Mesenchymal stem cell (in vitro differentiated cells and primary cell): ENCODE results near the gene TARS1.

Experiments used
- DNase-seq: peaks from one replicate; pipeline ENCODE4 v3.0.0-alpha.2; 2013
- H2AFZ ChIP-seq: one replicate; pipeline ENCODE4 v1.6.1; 2013; ENCODE audit warnings: low read depth, mild to moderate bottlenecking, control low read depth, inconsistent platforms, low read length, moderate library complexity
- H2AK5ac ChIP-seq: 2 replicates; pipeline ENCODE4 v1.6.1; 2013; ENCODE audit warnings: low read length, moderate library complexity, mild to moderate bottlenecking, inconsistent platforms; ENCODE audit not compliant: severe bottlenecking
- H2BK120ac ChIP-seq: one replicate; pipeline ENCODE4 v1.6.1; 2013; ENCODE audit warnings: low read depth, mild to moderate bottlenecking, inconsistent platforms, low read length, moderate library complexity
- H2BK12ac ChIP-seq, 2 experiments: one replicate each; pipeline ENCODE4 v1.6.1; 2013; ENCODE audit warnings: inconsistent platforms in 2 of 2, low read length in 2 of 2, mild to moderate bottlenecking in 2 of 2, moderate library complexity in 2 of 2, control low read depth in 1 of 2
- H2BK15ac ChIP-seq: one replicate; pipeline ENCODE4 v1.6.1; 2013; ENCODE audit warnings: mild to moderate bottlenecking, low read depth, inconsistent platforms; ENCODE audit not compliant: poor library complexity, severe bottlenecking
- H2BK5ac ChIP-seq: 2 replicates; pipeline ENCODE4 v1.6.1; 2013; ENCODE audit warnings: low read depth, mild to moderate bottlenecking, low read length, control low read depth, inconsistent platforms; ENCODE audit not compliant: poor library complexity, severe bottlenecking
- H3K14ac ChIP-seq, 2 experiments: one replicate each; pipeline ENCODE4 v1.6.1; 2013; ENCODE audit warnings: inconsistent platforms in 2 of 2, low read length in 2 of 2, control low read depth in 1 of 2, mild to moderate bottlenecking in 1 of 2, moderate library complexity in 1 of 2
- H3K18ac ChIP-seq, 2 experiments: one replicate each; pipeline ENCODE4 v1.6.1; 2013; ENCODE audit warnings: inconsistent platforms in 2 of 2, low read length in 2 of 2, control low read depth in 1 of 2, low read depth in 1 of 2, mild to moderate bottlenecking in 1 of 2
- H3K23ac ChIP-seq, 2 experiments: one replicate each; pipeline ENCODE4 v1.6.1; 2013; ENCODE audit warnings: inconsistent platforms in 2 of 2, low read length in 2 of 2, mild to moderate bottlenecking in 2 of 2, moderate library complexity in 2 of 2, control low read depth in 1 of 2
- H3K27ac ChIP-seq: 2 replicates; pipeline ENCODE4 v1.5.1; 2013; ENCODE audit warnings: mild to moderate bottlenecking, moderate library complexity, low read length, control low read depth, inconsistent platforms; ENCODE audit not compliant: poor library complexity, severe bottlenecking
- H3K27me3 ChIP-seq, 2 experiments: 2 replicates each; pipeline versions ENCODE4 v1.6.1 to v1.7.0; 2013; ENCODE audit warnings: low read length in 2 of 2, mild to moderate bottlenecking in 2 of 2, moderate library complexity in 2 of 2, control low read depth in 1 of 2, inconsistent platforms in 1 of 2; ENCODE audit not compliant: control insufficient read depth in 1 of 2, insufficient read depth in 1 of 2
- H3K36me3 ChIP-seq, 2 experiments: 2 replicates each; pipeline versions ENCODE4 v1.6.1 to v1.7.0; 2013; ENCODE audit warnings: low read length in 2 of 2, control low read depth in 1 of 2, inconsistent platforms in 1 of 2, low read depth in 1 of 2, mild to moderate bottlenecking in 1 of 2; ENCODE audit not compliant: insufficient read depth in 2 of 2, control insufficient read depth in 1 of 2
- H3K4ac ChIP-seq, 2 experiments: one replicate each; pipeline ENCODE4 v1.6.1; 2013; ENCODE audit warnings: inconsistent platforms in 2 of 2, low read length in 2 of 2, mild to moderate bottlenecking in 2 of 2, moderate library complexity in 2 of 2, control low read depth in 1 of 2, low read depth in 1 of 2
- H3K4me1 ChIP-seq: 2 replicates; pipeline ENCODE4 v1.6.1; 2013; ENCODE audit warnings: low read depth, low read length, control low read depth; ENCODE audit not compliant: control insufficient read depth, insufficient read depth
- H3K4me2 ChIP-seq: 2 replicates; pipeline ENCODE4 v1.6.1; 2013; ENCODE audit warnings: low read length, mild to moderate bottlenecking, inconsistent platforms; ENCODE audit not compliant: poor library complexity, severe bottlenecking
- H3K4me3 ChIP-seq, 2 experiments: 2 replicates each; pipeline versions ENCODE4 v1.5.1 to v1.7.0; 2013; ENCODE audit warnings: low read length in 2 of 2, mild to moderate bottlenecking in 2 of 2, control low read depth in 1 of 2, low read depth in 1 of 2; ENCODE audit not compliant: insufficient read depth in 1 of 2
- H3K79me1 ChIP-seq: replicated peaks from 2 replicates; pipeline ENCODE4 v1.6.1; 2013; ENCODE audit warnings: mild to moderate bottlenecking, control low read depth, low read length, inconsistent platforms; ENCODE audit not compliant: poor library complexity, severe bottlenecking
- H3K9ac ChIP-seq: 2 replicates; pipeline ENCODE4 v1.7.0; 2013; ENCODE audit warnings: mild to moderate bottlenecking, low read length, moderate library complexity
- H3K9me3 ChIP-seq: 2 replicates; pipeline ENCODE4 v1.7.0; 2013; ENCODE audit warnings: mild to moderate bottlenecking, low read length; ENCODE audit not compliant: control insufficient read depth
- H4K8ac ChIP-seq: one replicate; pipeline ENCODE4 v1.6.1; 2013; ENCODE audit warnings: inconsistent platforms, mild to moderate bottlenecking, low read length, moderate library complexity
- H4K91ac ChIP-seq: one replicate; pipeline ENCODE4 v1.6.1; 2013; ENCODE audit warnings: mild to moderate bottlenecking, low read length, inconsistent platforms
- WGBS: methylation state at CpG from one replicate; pipeline ENCODE4 v1.1.7; 2013; ENCODE audit warnings: mixed read lengths; 5-methylcytosine and 5-hydroxymethylcytosine counted together

TARS1 gene

GRCh38 chr5:33462456-33462855 is 21.7 kb downstream of the TARS1 start:
- H2BK15ac ChIP-seq = no peak overlapping the region
- no peak overlapping the region for H3K4ac ChIP-seq
- H2AK5ac ChIP-seq = no peak overlapping the region
- peak overlapping the region; percentile 25 for H3K9ac ChIP-seq
- H2BK5ac ChIP-seq = no peak overlapping the region
- no peaks in the 10 kb centered on the region for H3K27me3 ChIP-seq
- H4K91ac ChIP-seq = no peak overlapping the region
- H3K23ac ChIP-seq = no peak overlapping the region
- H3K9me3 ChIP-seq = no peaks in the 10 kb centered on the region
- no peak overlapping the region for H2BK12ac ChIP-seq
- no peak overlapping the region for H3K27ac ChIP-seq
- no peak overlapping the region for H3K4me3 ChIP-seq
- peaks cover 24 to 97% of the 10 kb centered on the region in 2 experiments for H3K36me3 ChIP-seq
- H3K18ac ChIP-seq = no peak overlapping the region
- no peak overlapping the region for H3K4me2 ChIP-seq
- H4K8ac ChIP-seq = no peak overlapping the region
- DNase-seq = no peak
- H3K79me1 ChIP-seq = peaks cover 14% of the 10 kb centered on the region
- WGBS = 100% methylated on average over 1 of the region's 3 CpGs
- H2AFZ ChIP-seq = no peak overlapping the region
- H2BK120ac ChIP-seq = no peak overlapping the region
- H3K4me1 ChIP-seq = no peaks in the 10 kb centered on the region
- H3K14ac ChIP-seq = no peak overlapping the region

- Histone ChIP-seq H3K9ac (no peak overlapping the region), H4K91ac (no peak overlapping the region), H4K8ac (no peak overlapping the region), H3K4me3 (no peak overlapping the region), H2BK120ac (no peak overlapping the region), H2BK5ac (no peak overlapping the region), H2AK5ac (no peak overlapping the region), H3K18ac (no peak overlapping the region), H3K4ac (no peak overlapping the region), H2BK12ac (no peak overlapping the region), H2BK15ac (no peak overlapping the region), H3K27me3 (no peaks in the 10 kb centered on the region), H3K14ac (no peak overlapping the region), H2AFZ (no peak overlapping the region), H3K79me1 (peaks cover 14% of the 10 kb centered on the region), H3K36me3 (peaks cover 27 to 97% of the 10 kb centered on the region in 2 experiments), H3K27ac (peak overlapping the region; percentile 72), H3K9me3 (no peaks in the 10 kb centered on the region), H3K4me2 (no peak overlapping the region), H3K23ac (no peak overlapping the region), H3K4me1 (no peaks in the 10 kb centered on the region)
- DNase-seq = no peak
- WGBS = 100% methylated on average over 1 of the region's 3 CpGs
Observed at GRCh38 chr5:33465120-33465519, 24.4 kb downstream of the TARS1 start.

DNA sequence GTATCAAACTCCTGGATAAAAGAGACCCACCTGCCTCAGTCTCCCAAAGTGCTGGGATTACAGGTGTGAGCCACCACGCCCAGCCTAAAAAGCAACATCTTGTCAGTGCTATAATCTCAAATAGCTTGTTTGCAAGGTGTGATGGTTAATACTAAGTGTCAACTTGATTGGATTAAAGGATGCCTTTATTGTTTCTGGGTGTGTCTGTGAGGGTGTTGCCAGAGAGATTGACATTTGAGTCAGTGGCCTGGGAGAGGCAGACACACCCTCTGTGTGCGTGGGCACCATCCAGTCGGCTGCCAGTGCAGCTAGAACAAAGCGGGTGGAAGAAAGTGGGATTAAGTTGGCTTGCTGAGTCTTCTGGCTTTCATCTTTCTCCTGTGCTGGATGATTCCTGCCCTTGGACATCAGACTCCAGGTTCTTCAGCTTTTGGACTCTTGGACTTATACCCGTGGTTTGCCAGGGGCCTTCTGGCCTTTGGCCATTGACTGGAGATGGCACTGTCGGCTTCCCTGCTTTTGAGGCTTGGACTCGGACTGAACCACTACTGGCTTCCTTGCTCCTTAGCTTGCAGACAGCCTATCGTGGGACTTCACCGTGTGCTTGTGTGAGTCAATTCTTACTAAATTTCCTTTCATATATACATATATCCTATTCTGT is 28.1 kb downstream of the TARS1 start:
- Histone ChIP-seq H3K27ac (no peak overlapping the region), H2AK5ac (no peak overlapping the region), H2BK120ac (no peak overlapping the region), H3K14ac (no peak overlapping the region), H3K4ac (no peak overlapping the region), H3K4me1 (no peaks in the 10 kb centered on the region), H3K4me3 (no peak overlapping the region), H3K4me2 (no peak overlapping the region), H3K27me3 (no peaks in the 10 kb centered on the region), H2BK5ac (no peak overlapping the region), H3K23ac (no peak overlapping the region), H3K18ac (no peak overlapping the region), H4K8ac (no peak overlapping the region), H3K9ac (no peak overlapping the region), H2BK12ac (no peak overlapping the region), H2AFZ (no peak overlapping the region), H3K9me3 (no peaks in the 10 kb centered on the region), H3K79me1 (peaks cover 21% of the 10 kb centered on the region), H3K36me3 (peaks cover 30 to 86% of the 10 kb centered on the region in 2 experiments), H2BK15ac (no peak overlapping the region), H4K91ac (no peak overlapping the region)
- 91% methylated on average over 7 of the region's 9 CpGs for WGBS
- no peak for DNase-seq

DNA sequence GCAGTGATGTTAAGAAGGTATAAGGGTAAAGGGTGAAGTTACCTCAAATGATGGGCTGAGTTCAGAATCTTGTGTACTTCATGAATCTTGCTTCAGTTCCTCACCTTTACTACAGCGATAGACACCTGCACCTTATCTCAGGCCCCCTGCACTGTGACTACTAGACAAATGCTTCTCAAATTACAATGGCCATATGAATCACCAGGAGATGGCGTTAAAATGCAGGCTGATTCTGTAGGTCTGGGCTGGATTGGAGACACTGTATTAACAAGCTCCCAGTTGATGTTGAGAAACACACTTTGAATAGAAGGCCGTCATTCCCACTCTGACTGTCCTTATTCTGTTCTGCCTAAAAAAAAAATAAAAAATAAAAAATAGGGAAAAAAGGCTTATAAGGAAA is 29.8 kb downstream of the TARS1 start:
- Histone ChIP-seq H3K79me1 (peaks cover 22% of the 10 kb centered on the region), H2BK12ac (no peak overlapping the region), H3K4me1 (no peaks in the 10 kb centered on the region), H2BK15ac (no peak overlapping the region), H4K8ac (no peak overlapping the region), H3K9me3 (no peaks in the 10 kb centered on the region), H3K23ac (no peak overlapping the region), H3K27me3 (no peaks in the 10 kb centered on the region), H2AFZ (no peak overlapping the region), H3K9ac (no peak overlapping the region), H3K4me3 (no peak overlapping the region), H4K91ac (no peak overlapping the region), H2BK5ac (no peak overlapping the region), H3K14ac (no peak overlapping the region), H3K18ac (no peak overlapping the region), H3K4me2 (no peak overlapping the region), H3K27ac (no peak overlapping the region), H2BK120ac (no peak overlapping the region), H3K36me3 (peaks cover 29 to 89% of the 10 kb centered on the region in 2 experiments), H3K4ac (no peak overlapping the region), H2AK5ac (no peak overlapping the region)
- WGBS = 100% methylated on average over 1 of the region's 3 CpGs
- DNase-seq = peak; percentile 35
